ENCODE measurements around the gene DIPK1A. TPM values are rescaled to one million over a fixed set of nuclear protein-coding genes. Genes with fewer than 3 reads are reported as not detected.

Gene DIPK1A
- total RNA-seq, 1 experiment from 2014 or later = 3.8 TPM

DNA sequence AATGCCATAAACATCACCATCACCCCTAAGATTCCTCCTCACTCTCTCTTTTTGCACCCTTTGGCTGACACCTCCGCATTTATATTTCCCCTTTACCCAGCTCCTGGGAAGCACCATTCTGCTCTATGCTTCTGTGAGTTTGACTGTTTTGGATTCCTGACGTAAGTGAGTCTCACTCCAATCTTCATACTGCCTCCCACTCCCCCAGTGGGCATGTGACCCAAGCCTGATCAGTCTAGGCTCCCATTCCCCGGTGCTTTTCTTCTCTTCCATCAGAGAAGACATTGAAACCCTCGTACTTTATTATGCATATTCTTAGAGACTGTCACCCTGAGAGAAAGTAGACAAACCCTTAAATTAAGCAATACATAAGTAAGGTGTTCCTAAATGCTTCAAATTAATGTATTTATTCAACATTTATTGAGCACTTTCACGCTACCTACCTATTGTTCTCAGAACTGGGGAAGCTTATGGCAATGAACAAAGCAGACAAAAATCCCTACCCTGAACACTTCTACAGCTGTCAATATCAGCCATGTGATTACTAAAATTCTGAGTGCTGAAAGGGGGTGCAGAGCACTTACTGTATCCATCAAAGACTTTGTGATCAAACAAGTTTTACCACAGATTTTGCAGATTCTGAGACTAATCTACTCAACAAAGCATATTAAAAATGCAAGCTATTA is 43.4 kb upstream of the DIPK1A start:
- Histone ChIP-seq H4K20me1 (ENCODE audit: control insufficient read depth, insufficient read depth, insufficient read length) (no peaks in the 10 kb centered on the region), H3K9ac (ENCODE audit: extremely low read depth, insufficient read length, low read length) (no peak overlapping the region), H3K4me2 (ENCODE audit: insufficient read depth, insufficient read length, low read length) (no peak overlapping the region), H2BK15ac (ENCODE audit: low read depth, low read length) (no peak overlapping the region), H4K91ac (ENCODE audit: insufficient read length, low read depth, low read length) (no peak overlapping the region), H2BK12ac (ENCODE audit: insufficient read length, low read depth, low read length) (no peak overlapping the region), H2AFZ (ENCODE audit: low read length) (no peak overlapping the region), H3K56ac (ENCODE audit: insufficient read length, low read depth, low read length) (no peak overlapping the region), H3K23ac (ENCODE audit: insufficient read length, low read depth, low read length) (no peak overlapping the region), H3K18ac (ENCODE audit: insufficient read length, low read depth, low read length) (no peak overlapping the region), H3K4ac (ENCODE audit: low read depth, low read length) (no peak overlapping the region), H3K79me1 (ENCODE audit: insufficient read depth, low read depth, low read length, poor library complexity, severe bottlenecking) (no peaks in the 10 kb centered on the region), H3T11ph (ENCODE audit: low read length) (no peak overlapping the region), H2AK5ac (ENCODE audit: insufficient read length, low read length) (no peak overlapping the region), H4K5ac (ENCODE audit: insufficient read length, low read depth, low read length) (no peak overlapping the region), H2BK120ac (ENCODE audit: low read depth, low read length, poor library complexity, severe bottlenecking) (no peak overlapping the region), H3K79me2 (ENCODE audit: insufficient read depth, low read length) (no peaks in the 10 kb centered on the region), H3K27ac (ENCODE audit: insufficient read length, low read depth, low read length) (no peak overlapping the region), H4K8ac (replicated peaks; ENCODE audit: insufficient read length, low read depth, low read length) (no peak overlapping the region), H2BK20ac (ENCODE audit: low read depth, low read length, poor library complexity, severe bottlenecking) (no peak overlapping the region), H3K4me1 (ENCODE audit: insufficient read depth, low read length) (peaks cover 3% of the 10 kb centered on the region; the same call in 1 of the 2 replicates), H3K9me3 (ENCODE audit: control insufficient read depth, low read depth, low read length) (no peaks in the 10 kb centered on the region), H2BK5ac (ENCODE audit: insufficient read length, low read length) (no peak overlapping the region), H3K14ac (ENCODE audit: insufficient read depth, low read length) (no peak overlapping the region), H3K23me2 (ENCODE audit: insufficient read length, low read depth, low read length, poor library complexity, severe bottlenecking) (no peaks in the 10 kb centered on the region), H3K27me3 (ENCODE audit: insufficient read depth, low read length) (no peaks in the 10 kb centered on the region)
- H3K4me1 Mint-ChIP-seq = peaks cover 22 to 35% of the 10 kb centered on the region in 2 experiments
- H3K4me3 Mint-ChIP-seq = no peak overlapping the region
- H3K27ac Mint-ChIP-seq = no peak overlapping the region
- no CpG with 5 or more reads among the region's 5 CpGs for WGBS (ENCODE audit: extremely low coverage, insufficient read length, low lambda C conversion rate)
- H3K9me3 Mint-ChIP-seq = no peaks in the 10 kb centered on the region
- H3K36me3 Mint-ChIP-seq (ENCODE audit: insufficient read depth in 1 of 3, low read depth in 3 of 3) = no peaks in the 10 kb centered on the region
- H3K27me3 Mint-ChIP-seq (ENCODE audit: low read depth) = no peaks in the 10 kb centered on the region
- no peak for DNase-seq
- TF ChIP-seq, protein P1, sequence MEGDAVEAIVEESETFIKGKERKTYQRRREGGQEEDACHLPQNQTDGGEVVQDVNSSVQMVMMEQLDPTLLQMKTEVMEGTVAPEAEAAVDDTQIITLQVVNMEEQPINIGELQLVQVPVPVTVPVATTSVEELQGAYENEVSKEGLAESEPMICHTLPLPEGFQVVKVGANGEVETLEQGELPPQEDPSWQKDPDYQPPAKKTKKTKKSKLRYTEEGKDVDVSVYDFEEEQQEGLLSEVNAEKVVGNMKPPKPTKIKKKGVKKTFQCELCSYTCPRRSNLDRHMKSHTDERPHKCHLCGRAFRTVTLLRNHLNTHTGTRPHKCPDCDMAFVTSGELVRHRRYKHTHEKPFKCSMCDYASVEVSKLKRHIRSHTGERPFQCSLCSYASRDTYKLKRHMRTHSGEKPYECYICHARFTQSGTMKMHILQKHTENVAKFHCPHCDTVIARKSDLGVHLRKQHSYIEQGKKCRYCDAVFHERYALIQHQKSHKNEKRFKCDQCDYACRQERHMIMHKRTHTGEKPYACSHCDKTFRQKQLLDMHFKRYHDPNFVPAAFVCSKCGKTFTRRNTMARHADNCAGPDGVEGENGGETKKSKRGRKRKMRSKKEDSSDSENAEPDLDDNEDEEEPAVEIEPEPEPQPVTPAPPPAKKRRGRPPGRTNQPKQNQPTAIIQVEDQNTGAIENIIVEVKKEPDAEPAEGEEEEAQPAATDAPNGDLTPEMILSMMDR (conservative IDR thresholded peaks at IDR 0.05) = no peak

All from H9 (cell line).